HepG2 (cell line): ENCODE data around the gene PPRC1.
A peak's percentile ranks its signal among the peaks of the same experiment; 100 is the strongest.

Experiments
- CCAR2 ChIP-seq: fragments of 200-400 bp; formaldehyde crosslinking; optimal IDR thresholded peaks from 2 replicates; pipeline ENCODE3; 2018; ENCODE audit warnings: low read depth, mild to moderate bottlenecking, low read length, moderate library complexity
- CTCF ChIP-seq: sonication (generic); formaldehyde crosslinking; IDR thresholded peaks from 2 replicates; pipeline ENCODE4 v1.5.0; 2020; ENCODE audit warnings: mild to moderate bottlenecking, missing genetic modification reagents, moderate library complexity
- FOXA1 ChIP-seq, 2 experiments: fragments of 450-650 bp in 1 of 2; sonication (generic) in 1 of 2; formaldehyde crosslinking in 1 of 2; IDR thresholded peaks; 2 replicates each; pipeline versions ENCODE4 v1.4.0 to v1.6.1; 2016 to 2020; ENCODE audit warnings: missing genetic modification reagents in 1 of 2
- GABPA ChIP-seq, 2 experiments: IDR thresholded peaks; 2 replicates each; pipeline ENCODE4 v1.6.1; 2011 to 2016; ENCODE audit warnings: low read depth in 2 of 2, low read length in 1 of 2, missing biosample characterization in 1 of 2, missing genetic modification characterization in 1 of 2
- IRF1 ChIP-seq: sonication (generic); formaldehyde crosslinking; IDR thresholded peaks from 2 replicates; pipeline ENCODE4 v1.4.0; 2020; ENCODE audit warnings: low read depth, mild to moderate bottlenecking, missing genetic modification reagents
- REST ChIP-seq, 2 experiments: IDR thresholded peaks; 2 replicates each; pipeline ENCODE4 v1.6.1; 2011 to 2012; ENCODE audit warnings: low read length in 2 of 2, borderline replicate concordance in 1 of 2, low read depth in 1 of 2, mild to moderate bottlenecking in 1 of 2, moderate library complexity in 1 of 2
- RFXANK ChIP-seq: IDR thresholded peaks from 2 replicates; pipeline ENCODE4 v1.6.1; 2016
- SRF ChIP-seq: IDR thresholded peaks from 2 replicates; pipeline ENCODE4 v1.6.1; 2011; ENCODE audit warnings: mild to moderate bottlenecking, low read depth, low read length, moderate library complexity
- YY1 ChIP-seq: IDR thresholded peaks from 2 replicates; pipeline ENCODE4 v1.6.1; 2011; ENCODE audit warnings: low read length, low read depth, moderate library complexity, mild to moderate bottlenecking; ENCODE audit not compliant: insufficient read depth, insufficient replicate concordance
- ZNF547 ChIP-seq: sonication (generic); formaldehyde crosslinking; IDR thresholded peaks from 2 replicates; pipeline ENCODE4 v1.5.1; 2020; ENCODE audit warnings: mild to moderate bottlenecking, missing genetic modification reagents

DNA sequence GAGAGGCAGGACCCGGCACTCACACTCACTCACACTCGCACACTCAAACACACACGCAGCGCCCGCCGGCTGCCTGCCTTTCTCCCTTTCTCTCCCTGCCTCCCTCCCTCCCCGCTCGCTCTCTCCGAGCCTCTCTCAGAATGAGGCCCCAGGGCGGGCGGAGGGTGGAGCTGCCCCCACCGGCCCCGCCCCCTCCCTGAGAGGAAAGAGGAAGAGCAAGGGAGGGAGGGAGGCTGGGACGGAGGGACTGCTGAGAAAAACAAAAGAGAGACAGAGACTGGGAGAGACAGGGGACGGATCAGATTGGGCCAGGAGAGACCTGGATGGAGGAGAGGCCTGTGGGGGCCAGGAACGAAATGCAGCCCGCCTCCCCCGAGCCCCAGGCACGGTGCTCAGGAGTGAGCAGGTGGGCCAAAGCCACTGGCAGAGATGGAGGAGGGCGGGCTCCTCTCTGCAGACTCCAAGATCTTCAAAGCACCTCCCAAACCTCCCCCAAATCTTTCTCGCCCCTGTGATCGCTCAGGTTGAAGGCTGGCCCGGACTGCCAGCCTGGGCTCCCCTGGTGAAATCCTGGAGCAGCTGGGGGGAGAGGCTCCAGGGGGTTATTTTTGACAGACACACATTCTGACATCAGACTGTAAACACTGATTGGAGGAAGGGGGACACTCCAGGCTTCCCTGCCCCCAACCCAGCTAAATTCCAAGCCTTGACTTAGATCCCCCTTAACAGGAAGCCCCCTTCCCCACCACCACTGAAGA lies 17.8 kb upstream of the PPRC1 start:
- TF ChIP-seq REST (IDR thresholded peaks at IDR 0.05; ENCODE audit: borderline replicate concordance in 1 of 2, low read depth in 1 of 2, low read length in 2 of 2) (peak in 1 of 2 experiments; percentile 20; a peak in 1 of 4 replicates), ZNF547 (no peak), IRF1 (CRISPR knock-in tag) (no peak), YY1 (no peak), RFXANK (CRISPR knock-in tag) (no peak), GABPA (IDR thresholded peaks at IDR 0.05; ENCODE audit: low read depth, low read length) (no peak), GABPA (CRISPR knock-in tag; IDR thresholded peaks at IDR 0.05; ENCODE audit: low read depth) (no peak), FOXA1 (IDR thresholded peaks at IDR 0.05) (no peak), FOXA1 (CRISPR knock-in tag; IDR thresholded peaks at IDR 0.05) (no peak), CCAR2 (no peak), CTCF (CRISPR knock-in tag) (no peak), SRF (no peak)
